Adrenal gland (tissue), 12 donors: ENCODE data around the gene PTPRC. TPM values are rescaled to one million over a fixed set of nuclear protein-coding genes. Genes with fewer than 3 reads are reported as not detected.
"Not testable (repeated sequence)": the region's sequence is repeated elsewhere in the genome, so short reads cannot be mapped to it uniquely, and the experiment has no call there.

Source experiments
- DNase-seq, 7 donors: peaks; one replicate each; pipeline ENCODE4 v3.0.0-alpha.2; 2019 to 2020
- H3K27ac ChIP-seq, 5 donors: fragments of 200-600 bp; sonication (generic) in 4 of 5; 1 replicate in 3 of 5; 2 replicates in 2 of 5; pipeline versions ENCODE4 v1.5.1 to v1.8.0; 2016 to 2020; ENCODE audit warnings: mild to moderate bottlenecking in 1 of 5
- H3K27me3 ChIP-seq: fragments of 200-600 bp; 2 replicates; pipeline ENCODE4 v1.8.0; 2021
- H3K36me3 ChIP-seq, 2 donors: fragments of 200-600 bp; replicated peaks in 1 of 2; 1 replicate in 1 of 2; 2 replicates in 1 of 2; pipeline versions ENCODE4 v1.5.1 to v1.8.0; 2018 to 2022
- H3K4me1 ChIP-seq, 2 donors: fragments of 200-600 bp; replicated peaks in 1 of 2; 1 replicate in 1 of 2; 2 replicates in 1 of 2; pipeline versions ENCODE4 v1.5.1 to v1.8.0; 2018 to 2021
- H3K4me3 ChIP-seq, 4 donors: fragments of 200-600 bp; sonication (generic) in 3 of 4; one replicate each; pipeline ENCODE4 v1.5.1; 2016 to 2018
- H3K9me3 ChIP-seq, 3 donors: fragments of 200-600 bp; sonication (generic) in 1 of 3; replicated peaks in 1 of 3; 1 replicate in 2 of 3; 2 replicates in 1 of 3; pipeline versions ENCODE4 v1.5.1 to v1.8.0; 2016 to 2021
- CTCF ChIP-seq, 6 experiments: fragments of 450-650 bp in 4 of 6; fragments of 200-600 bp in 2 of 6; sonication (generic) in 1 of 6; IDR thresholded peaks; 1 replicate in 5 of 6; 2 replicates in 1 of 6; pipeline versions ENCODE4 v1.5.1 to v1.8.0; 2016 to 2021; ENCODE audit warnings: antibody characterized with exemption in 6 of 6, mild to moderate bottlenecking in 2 of 6, moderate library complexity in 1 of 6
- POLR2A ChIP-seq, 2 donors: fragments of 450-650 bp; IDR thresholded peaks; one replicate each; pipeline ENCODE4 v1.6.1; 2017; ENCODE audit warnings: antibody characterized with exemption in 2 of 2, mild to moderate bottlenecking in 2 of 2, moderate library complexity in 1 of 2
- WGBS, 4 donors: extraction: QIAGEN DNeasy Blood & Tissue Kit in 2 of 4; methylation state at CpG; one replicate each; pipeline versions ENCODE4 v1.1.5 to v1.1.7; 2013 to 2017; 5-methylcytosine and 5-hydroxymethylcytosine counted together
- intact Hi-C, 2 donors: fragments of 100-400 bp; cut with DNase I; formaldehyde crosslinking; loops; one replicate each; pipeline versions ENCODE4 v1.14.1 to v1.15.0; 2022 to 2023
- polyA plus RNA-seq, 3 donors: library from polyadenylated mRNA; stranded (reverse); fragments of 200-250 nt in 2 of 3; fragments of 350-450 nt in 1 of 3; fragmentation: Illumina TruSeq in 1 of 3; extraction: RNeasy Lipid Tissue Mini Kit (QIAGEN cat#74804) in 1 of 3; gene quantifications; one replicate each; pipeline ENCODE4 v1.2.3, GENCODE V29; 2013 to 2014
- total RNA-seq, 9 donors: library from RNA; depleted of rRNA in 4 of 9; stranded (reverse); fragments of >200 nt in 4 of 9; fragments of 120-200 nt in 1 of 9; fragmentation: NEBNext Ultra II Directional in 1 of 9; extraction: Animal tissue kit (Norgen Biotek cat#: 25700) in 1 of 9; gene quantifications; one replicate each; pipeline versions ENCODE4 v1.1.0 to v1.2.4, GENCODE V29; 2013 to 2023
- donor health status: healthy with polysubstance abuse.
- donor health status: Bipolar disorder and iron deficiency.
- donor health status: DM: yes; HTN: yes; CAD: no.
- donor health status: DM: no; HTN: no; CAD: no.
- donor health status: DM: no; HTN: no; CAD: no.
- donor health status: DM: yes; HTN: yes; CAD: no.

The PTPRC gene
- total and polyA plus RNA-seq, 12 donors, result 2.5 to 33.0 (median 15.2) TPM

DNA sequence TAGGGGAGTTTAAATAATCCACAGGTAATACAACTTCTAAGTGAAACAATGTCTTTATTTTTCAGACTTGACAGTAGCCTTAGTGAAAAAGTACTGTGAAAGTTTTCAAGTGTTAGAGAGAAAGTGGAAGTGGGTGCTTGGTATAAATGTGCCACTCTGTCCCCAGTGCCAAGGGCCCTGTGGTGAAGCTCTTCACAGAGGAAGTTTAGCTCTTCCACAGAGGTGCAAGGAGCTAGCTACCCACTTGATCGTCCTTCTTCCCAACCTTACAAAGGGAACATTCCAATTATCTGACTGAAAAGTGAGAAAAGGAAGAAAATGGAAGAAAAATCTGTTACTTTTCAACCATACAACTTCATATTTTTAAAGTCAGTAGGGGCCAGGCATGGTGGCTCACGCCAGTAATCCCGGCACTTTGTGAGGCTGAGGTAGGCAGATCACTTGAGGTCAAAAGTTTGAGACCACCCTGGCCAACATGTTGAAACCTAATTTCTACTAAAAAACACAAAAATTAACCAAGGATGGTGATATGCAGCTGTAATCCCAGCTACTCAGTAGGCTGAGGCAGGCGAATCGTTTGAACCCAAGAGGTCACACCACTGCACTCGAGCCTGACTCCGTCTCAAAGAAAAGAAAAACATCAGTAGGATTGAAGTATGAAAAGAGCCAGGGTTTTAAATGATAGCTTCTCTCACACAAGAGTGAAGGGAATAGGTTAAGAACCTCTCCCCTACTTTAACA, 41.0 kb upstream of the PTPRC start:
- no peak for TF ChIP-seq POLR2A (IDR thresholded peaks at IDR 0.05)
- no peak for TF ChIP-seq CTCF (IDR thresholded peaks at IDR 0.05)
- Histone ChIP-seq H3K4me1 (no peaks in the 10 kb centered on the region), H3K36me3 (no peaks in the 10 kb centered on the region), H3K27ac (no peak overlapping the region), H3K9me3 (no peaks in the 10 kb centered on the region), H3K27me3 (no peaks in the 10 kb centered on the region), H3K4me3 (no peak overlapping the region)
- WGBS, 4 donors, result 76 to 80% (median 78%) methylated on average over 7 of the region's 7 CpGs
- intact Hi-C loops, result no loop called here
- DNase-seq, result no peak

- Histone ChIP-seq H3K9me3 (no peaks in the 10 kb centered on the region), H3K4me1 (no peaks in the 10 kb centered on the region), H3K27ac (no peak overlapping the region), H3K36me3 (no peaks in the 10 kb centered on the region), H3K4me3 (no peak overlapping the region), H3K27me3 (no peaks in the 10 kb centered on the region)
- TF ChIP-seq POLR2A (IDR thresholded peaks at IDR 0.05) (no peak), CTCF (IDR thresholded peaks at IDR 0.05) (no peak)
- WGBS, 4 donors, result 66 to 79% (median 75%) methylated on average over 6 of the region's 6 CpGs
- no peak for DNase-seq
- intact Hi-C loops, result no loop called here
These were observed 40.0 kb upstream of the PTPRC start for GRCh38 chr1:198598796-198599321.

GRCh38 chr1:198599749-198600148, 39.1 kb upstream of the PTPRC start:
- H3K36me3 ChIP-seq, result no peaks in the 10 kb centered on the region
- no peak for TF ChIP-seq CTCF (IDR thresholded peaks at IDR 0.05)
- TF ChIP-seq POLR2A (IDR thresholded peaks at IDR 0.05), result no peak
- 55 to 75% (median 73%) methylated on average over 2 of the region's 2 CpGs; no CpG with 5 or more reads in 1 of the 4 donors for WGBS, 4 donors
- no peak overlapping the region for H3K4me3 ChIP-seq
- no peak overlapping the region for H3K27ac ChIP-seq
- no peak for DNase-seq
- no peaks in the 10 kb centered on the region for H3K9me3 ChIP-seq
- H3K27me3 ChIP-seq, result no peaks in the 10 kb centered on the region
- H3K4me1 ChIP-seq, result no peaks in the 10 kb centered on the region
- intact Hi-C loops, result no loop called here

DNA sequence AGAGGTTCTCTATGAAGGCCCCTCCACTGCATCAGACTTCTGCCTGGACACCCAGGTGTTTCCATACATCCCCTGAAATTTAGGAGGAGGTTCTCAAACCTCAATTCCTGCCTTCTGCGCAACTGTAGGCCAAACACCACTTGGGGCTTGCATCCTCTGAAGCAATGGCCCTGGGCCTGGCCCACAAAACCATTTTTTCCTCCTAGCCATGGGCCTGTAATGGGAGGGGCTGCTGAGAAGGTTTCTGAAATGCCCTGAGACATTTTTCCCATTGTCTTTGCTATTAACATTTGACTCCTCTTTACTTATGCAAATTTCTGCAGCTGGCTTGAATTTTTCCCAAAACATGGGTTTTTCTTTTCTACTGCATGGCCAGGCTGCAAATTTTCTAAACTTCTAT, 37.9 kb upstream of the PTPRC start:
- H3K4me3 ChIP-seq, result no peak overlapping the region
- WGBS, 4 donors, result 81 to 91% (median 86%) methylated on average over 1 of the region's 1 CpG
- H3K9me3 ChIP-seq, result no peaks in the 10 kb centered on the region
- no peak for DNase-seq
- H3K36me3 ChIP-seq, result no peaks in the 10 kb centered on the region
- H3K27ac ChIP-seq, result no peak overlapping the region
- intact Hi-C loops, result no loop called here
- no peaks in the 10 kb centered on the region for H3K4me1 ChIP-seq
- H3K27me3 ChIP-seq, result no peaks in the 10 kb centered on the region
- TF ChIP-seq POLR2A (IDR thresholded peaks at IDR 0.05), result no peak

- H3K36me3 ChIP-seq, H3K27me3 ChIP-seq, H3K4me3 ChIP-seq, H3K4me1 ChIP-seq, H3K9me3 ChIP-seq, DNase-seq, intact Hi-C loops, H3K27ac ChIP-seq: not testable (repeated sequence)
- WGBS, 4 donors, result 86 to 98% (median 91%) methylated on average over 1 of the region's 1 CpG
These were observed 37.5 kb upstream of the PTPRC start for GRCh38 chr1:198601310-198601709.
